Measurements from ENCODE around the gene CYTH2.

The CYTH2 gene

DNA sequence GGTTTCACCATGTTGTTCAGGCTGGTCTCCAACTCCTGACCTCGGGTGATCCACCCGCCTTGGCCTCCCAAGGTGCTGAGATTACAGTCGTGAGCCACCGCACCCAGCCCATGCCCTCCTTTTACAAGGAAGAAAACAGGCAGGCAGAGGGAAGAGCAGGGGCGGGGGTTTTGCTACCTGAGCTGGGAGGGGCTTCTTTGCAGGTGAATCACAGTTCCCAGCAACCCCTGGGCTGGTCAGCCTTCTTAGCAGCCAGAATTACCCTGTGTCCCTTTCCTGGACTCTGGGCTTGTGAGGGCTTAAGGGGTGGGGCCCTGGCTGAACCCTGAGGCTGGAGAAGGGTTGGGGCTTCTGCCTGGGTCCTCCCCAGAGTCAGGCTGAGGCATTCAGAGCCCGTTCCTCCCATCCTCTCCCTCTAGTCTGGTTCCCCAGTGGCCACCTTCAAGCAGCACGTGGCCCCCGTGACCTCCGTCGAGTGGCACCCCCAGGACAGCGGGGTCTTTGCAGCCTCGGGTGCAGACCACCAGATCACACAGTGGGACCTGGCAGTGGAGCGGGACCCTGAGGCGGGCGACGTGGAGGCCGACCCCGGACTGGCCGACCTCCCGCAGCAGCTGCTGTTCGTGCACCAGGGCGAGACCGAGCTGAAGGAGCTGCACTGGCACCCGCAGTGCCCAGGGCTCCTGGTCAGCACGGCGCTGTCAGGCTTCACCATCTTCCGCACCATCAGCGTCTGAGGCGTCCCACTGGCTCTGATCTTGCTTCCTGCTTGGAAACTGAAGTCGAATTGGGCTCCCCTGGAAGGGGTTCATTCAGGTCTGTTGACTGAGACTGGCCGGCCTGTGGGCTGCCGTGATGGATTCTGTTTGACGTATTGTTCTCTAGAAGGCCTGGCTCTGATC lies 16.6 kb upstream of the CYTH2 start:
- no peak for DNase-seq (ENCODE audit: low read depth)

DNA sequence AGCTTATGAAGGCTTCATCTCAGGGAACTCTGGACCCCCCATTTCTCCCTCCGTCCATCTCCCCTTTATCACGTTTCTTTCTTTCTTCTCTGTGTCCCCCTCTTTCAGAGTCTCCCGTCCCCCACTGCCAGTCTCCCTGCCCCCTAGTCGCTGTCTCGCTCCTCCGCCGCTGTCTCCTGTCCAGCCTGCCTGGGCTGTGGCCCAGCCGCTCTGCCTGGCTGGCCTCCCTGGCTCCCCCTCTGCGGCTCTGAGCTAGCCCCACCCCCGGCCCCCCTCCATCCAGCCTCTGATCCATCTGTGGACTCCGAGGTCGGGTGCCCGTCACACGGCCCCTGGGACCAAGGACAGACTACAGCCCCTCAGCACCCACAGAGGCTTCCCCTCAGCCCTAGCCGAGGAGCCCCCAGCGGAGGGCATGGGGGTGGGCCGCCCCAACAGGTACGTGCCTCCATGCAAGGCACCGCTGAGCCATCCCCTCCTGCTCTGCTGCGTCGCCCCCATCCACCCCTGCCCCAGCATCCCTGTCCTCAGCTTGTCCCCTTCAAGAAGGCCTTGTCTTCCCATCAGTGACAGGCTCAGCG lies 14.9 kb upstream of the CYTH2 start:
- DNase-seq (ENCODE audit: low read depth), result no peak

DNA sequence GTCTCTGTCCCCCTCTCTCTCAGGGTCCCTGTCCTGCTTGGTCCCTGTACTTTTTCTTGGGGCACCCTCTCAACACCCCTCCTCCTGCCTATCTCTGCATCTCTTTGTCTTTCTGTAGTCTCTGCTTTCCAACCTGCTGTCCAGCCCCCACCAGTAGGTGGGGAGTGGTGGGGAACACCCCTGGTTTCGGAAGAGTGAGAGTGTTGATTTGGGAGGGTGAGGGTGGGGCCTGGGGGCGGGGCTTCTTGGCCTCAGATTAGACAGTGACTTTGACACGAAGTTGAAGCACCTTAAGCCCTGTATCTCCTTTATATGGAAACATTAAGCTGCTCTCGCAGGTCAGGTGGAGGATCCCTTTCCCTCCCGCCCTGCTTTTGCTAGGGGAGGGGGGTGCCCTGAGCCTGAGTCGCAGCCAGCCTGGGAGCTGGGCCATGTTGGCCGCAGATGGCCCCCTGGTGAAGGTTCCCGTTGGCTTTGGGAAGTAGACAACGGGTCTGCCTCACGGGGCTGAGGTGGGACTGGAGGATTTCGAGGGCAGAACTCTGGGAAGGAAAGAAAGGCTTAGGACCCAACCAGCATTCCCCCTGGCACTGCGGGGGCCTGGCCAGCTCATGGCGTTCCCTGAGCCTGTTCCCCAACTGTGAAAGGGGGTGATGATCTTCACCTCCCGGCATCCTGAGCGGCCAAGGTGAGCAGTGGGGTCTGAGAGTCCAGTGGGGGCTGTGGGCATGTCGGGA lies 13.8 kb upstream of the CYTH2 start, which contains the start of gene KCNJ14:
Gene KCNJ14 (plus strand): TSS at position 404 of the 737 bp plus-strand sequence. CDS start 6,151 bp downstream, outside the sequence.
- DNase-seq (ENCODE audit: low read depth), result no peak

DNA sequence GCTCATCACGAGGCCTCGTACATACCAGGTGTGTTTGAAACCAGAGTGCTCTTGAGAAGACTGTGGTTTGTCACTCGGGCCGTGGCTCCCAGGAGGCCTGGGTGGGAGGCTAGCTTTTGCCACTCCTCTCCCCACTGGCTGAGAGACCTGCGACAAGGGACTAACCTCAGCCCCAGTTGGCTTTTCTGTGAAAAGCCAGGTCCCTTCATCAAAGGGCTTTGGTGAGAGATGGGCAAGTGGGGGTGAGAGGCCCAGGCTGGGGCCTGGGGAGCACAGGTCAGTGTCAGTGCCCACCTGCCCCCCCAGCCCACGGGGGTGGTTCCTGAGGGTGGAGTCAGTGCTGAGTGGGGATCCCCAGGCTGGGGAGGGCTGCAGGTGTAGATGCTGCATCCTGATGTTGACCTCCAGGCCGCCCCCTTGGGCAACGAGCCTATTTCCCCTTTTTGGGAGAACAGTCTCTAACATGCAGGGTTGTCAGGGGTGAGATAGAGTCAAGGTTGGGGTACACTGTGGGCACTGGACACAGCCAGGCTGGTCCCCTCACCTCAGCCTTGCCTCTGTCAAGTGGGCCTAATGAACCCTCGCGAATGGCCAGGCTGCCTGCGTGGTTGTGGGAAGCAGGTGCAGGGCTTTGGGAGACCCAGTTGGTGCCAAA lies 13.1 kb upstream of the CYTH2 start:
- DNase-seq (ENCODE audit: low read depth), result no peak

DNA sequence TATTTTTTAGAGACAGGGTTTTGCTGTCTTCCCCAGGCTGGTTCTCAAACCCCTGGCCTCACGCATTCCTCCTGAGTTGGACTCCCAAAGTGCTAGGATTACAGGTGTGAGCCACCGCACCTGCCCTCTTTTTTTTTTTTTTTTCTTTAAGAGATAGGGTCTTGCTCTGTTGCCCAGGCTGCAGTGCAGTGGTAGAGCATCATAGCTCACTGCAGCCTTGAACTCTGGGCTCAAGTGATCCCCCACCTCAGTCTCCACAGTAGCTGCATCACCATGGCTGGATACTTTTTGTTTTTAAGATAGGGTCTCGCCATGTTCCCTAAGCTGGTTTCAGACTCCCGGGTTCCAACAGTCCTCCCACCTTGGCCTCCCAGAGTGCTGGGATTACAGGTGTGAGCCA lies 12.3 kb upstream of the CYTH2 start:
- DNase-seq (ENCODE audit: low read depth), result no peak

DNA sequence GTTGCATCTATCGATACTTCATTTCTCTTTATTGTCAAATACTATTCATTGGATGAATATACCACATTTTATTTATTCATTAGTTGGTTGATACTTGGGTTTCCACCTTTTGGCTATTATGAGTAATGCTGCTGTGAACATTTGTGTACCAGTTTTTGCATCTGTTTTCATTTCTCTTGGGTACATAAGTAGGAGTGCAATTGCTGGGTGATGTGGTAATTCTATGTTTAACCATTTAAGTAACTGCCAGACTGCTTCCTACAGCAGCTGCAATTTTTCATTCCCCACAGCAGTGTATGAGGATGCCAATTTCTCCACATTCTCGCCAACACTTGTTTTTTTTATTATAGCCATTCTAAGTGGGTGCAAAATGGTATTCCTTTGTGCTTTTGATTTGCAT lies 11.2 kb upstream of the CYTH2 start:
- no peak for DNase-seq (ENCODE audit: low read depth)

DNA sequence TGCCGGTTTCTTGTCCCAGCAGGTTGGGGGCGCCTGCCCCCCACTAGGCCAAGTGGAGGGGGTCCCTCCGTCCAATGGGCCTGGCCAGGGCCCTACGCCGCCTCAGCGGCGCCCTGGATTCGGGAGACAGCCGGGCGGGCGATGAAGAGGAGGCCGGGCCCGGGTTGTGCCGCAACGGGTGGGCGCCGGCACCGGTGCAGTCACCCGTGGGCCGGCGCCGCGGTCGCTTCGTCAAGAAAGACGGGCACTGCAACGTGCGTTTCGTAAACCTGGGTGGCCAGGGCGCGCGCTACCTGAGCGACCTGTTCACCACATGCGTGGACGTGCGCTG lies 7.6 kb upstream of the CYTH2 start:
- DNase-seq (ENCODE audit: low read depth), result no peak

DNA sequence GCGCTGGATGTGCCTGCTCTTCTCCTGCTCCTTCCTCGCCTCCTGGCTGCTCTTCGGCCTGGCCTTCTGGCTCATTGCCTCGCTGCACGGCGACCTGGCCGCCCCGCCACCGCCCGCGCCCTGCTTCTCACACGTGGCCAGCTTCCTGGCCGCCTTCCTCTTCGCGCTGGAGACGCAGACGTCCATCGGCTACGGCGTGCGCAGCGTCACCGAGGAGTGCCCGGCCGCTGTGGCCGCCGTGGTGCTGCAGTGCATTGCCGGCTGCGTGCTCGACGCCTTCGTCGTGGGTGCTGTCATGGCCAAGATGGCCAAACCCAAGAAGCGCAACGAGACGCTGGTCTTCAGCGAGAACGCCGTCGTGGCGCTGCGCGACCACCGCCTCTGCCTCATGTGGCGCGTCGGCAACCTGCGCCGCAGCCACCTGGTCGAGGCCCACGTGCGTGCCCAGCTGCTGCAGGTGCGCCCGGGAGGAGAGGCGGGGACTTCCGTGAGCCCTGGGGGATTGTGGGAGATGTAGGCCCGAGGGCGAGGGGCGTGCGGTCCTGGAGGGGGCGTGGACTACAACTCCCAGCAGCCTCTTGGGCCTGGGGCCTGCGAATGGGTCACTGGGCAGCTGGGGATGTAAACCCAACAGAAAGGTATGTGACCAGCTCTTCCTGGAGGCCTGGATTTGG lies 7.0 kb upstream of the CYTH2 start:
- DNase-seq (ENCODE audit: low read depth), result peak; percentile 24

DNA sequence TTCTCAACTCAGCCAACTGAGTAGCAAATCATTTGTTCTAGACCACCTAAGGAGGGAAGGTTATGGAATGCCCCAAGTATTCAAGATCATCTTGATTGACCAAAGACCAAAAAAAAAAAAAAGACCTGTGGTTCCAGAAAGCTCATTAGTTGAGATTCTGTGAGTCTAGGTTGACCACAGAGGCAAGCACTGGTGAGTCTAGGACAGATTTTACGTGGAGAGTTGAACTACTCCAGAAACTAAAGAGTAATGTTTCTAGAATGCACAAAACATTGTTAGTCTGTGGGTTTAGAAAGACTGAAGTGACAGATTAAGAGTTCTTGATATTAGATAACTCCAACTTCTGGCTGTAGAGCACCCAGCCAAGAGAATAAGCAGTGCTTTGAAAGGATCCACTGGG lies 4.0 kb upstream of the CYTH2 start:
- DNase-seq (ENCODE audit: low read depth), result no peak

DNA sequence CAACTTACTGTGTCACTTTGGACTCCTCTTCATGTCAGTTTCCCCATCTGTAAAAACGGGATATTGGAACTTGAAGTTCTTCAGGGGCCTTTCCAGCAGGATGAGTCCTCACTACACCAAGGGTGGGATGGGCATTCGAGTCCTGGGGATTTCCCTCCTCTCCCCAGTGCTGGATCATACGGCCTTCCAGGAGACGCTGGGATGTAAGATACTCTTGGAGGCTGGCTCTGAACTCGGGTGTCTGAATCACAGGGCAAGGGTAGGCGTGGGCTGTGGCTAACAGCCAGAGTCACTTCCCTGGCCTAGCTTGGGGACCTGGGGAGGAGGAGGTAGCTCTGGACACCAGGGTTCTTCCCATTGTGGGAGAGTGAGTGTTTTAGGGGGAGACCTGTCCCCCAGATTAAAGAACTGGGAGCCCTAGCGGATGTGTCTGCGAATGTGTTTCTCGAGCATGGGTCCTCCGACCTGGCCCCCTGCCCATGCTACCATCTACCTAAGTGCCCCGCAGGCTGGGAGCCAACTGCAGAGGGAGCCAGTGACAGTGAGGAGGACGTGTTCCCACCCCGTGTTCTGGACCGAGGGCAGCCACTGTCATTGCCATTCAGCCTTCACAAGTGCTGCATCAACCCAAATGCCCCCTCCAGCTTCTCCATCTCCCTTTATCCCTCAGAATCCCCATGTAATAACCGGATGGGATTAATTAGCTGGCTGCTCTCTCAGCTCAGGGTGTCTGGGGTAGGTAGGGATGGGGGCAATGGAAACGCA lies 2.4 kb upstream of the CYTH2 start:
- no peak for DNase-seq (ENCODE audit: low read depth)

DNA sequence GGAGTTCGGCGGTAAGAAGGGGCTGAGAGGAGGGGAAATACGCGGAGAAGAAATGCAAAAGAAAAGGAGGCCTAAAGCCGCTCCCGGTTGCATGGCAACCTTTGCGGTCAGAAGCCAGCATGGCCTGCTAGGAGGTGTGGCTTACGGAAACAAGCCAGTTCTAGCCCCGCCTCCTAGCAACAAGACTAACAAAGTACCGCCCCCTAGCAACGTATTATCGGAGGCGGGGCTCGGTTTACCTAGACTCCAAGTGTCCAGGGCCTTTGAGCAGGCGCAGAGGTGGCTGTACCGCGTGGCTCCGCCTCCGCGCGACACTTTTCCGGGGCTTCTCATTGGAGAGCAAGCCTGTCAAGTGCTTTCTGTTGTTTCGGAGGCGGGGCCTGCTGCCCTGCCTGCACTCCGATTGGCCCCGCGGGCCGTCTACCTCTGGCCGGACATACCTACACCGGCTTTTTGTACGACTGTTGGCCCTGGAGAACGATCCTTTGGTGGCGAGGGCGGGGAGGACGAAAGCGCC lies 339 bp upstream of the CYTH2 start:
- DNase-seq (ENCODE audit: low read depth), result peak; percentile 99

DNA sequence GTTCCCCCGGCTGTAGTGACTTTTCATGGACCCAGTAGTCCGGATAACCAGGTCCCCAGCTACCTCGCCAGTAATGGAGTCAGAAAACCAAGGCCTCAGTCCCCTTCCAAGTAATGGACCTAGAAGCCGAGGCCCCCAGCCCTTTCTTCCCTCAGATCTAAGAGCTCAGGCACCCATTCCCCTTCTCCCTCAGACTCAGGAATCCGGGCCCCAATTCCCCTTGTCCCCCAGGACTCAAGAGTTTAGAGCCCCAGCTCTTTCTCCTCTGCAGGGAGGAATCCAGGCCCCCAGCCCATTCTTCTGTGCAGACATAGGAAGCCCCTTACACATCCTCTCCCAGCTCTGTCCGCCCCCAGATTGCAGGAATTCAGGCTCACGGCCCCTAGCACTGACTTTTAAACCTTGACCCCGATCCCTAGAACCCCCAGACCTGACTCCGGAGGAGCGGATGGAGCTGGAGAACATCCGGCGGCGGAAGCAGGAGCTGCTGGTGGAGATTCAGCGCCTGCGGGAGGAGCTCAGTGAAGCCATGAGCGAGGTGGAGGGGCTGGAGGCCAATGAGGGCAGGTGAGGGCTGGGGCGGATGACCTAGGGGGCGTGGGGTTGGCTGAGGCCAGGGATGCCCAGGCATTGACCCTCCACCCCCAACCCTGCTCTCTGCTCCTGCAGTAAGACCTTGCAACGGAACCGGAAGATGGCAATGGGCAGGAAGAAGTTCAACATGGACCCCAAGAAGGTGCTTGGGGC lies 938 bp downstream of the CYTH2 start:
- DNase-seq (ENCODE audit: low read depth), result no peak

DNA sequence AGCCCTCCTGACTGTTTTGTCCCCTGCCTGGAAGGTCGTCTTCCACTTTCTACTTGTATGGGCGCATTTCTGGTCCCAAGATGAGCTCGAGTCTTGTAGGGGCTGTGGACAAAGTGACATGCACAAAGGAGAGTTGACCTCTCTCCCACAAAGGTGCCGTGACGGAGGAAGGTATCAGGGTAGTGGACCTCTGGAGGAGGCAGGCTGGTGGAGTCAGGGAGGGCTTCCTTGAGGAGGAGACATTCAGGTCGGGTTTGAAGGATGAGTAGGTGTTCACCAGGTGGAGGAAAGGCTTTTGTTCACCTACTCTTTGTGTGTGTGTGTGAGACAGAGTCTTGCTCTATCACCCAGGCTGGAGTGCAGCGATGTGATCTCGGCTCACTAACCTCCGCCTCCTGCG lies 1.7 kb downstream of the CYTH2 start:
- no peak for DNase-seq (ENCODE audit: low read depth)

DNA sequence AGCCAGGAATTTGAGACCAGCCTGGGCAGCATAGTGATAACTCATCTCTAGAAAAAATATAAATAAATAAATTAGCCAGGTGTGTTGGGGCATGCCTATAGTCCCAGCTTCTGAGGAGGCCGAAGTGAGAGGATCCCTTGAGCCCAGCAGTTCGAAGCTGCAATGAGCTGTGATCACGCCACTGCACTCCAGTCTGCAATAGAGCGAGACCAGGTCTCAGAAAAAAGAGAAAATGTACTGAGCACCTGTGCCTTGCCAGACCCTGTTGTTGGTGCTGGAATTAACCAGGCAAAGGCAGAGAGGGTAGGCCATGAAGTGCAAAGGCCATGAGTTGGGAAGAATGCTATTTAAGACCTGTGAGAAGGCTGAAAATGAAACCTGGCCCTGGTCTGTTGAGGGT lies 2.7 kb downstream of the CYTH2 start:
- DNase-seq (ENCODE audit: low read depth), result no peak

DNA sequence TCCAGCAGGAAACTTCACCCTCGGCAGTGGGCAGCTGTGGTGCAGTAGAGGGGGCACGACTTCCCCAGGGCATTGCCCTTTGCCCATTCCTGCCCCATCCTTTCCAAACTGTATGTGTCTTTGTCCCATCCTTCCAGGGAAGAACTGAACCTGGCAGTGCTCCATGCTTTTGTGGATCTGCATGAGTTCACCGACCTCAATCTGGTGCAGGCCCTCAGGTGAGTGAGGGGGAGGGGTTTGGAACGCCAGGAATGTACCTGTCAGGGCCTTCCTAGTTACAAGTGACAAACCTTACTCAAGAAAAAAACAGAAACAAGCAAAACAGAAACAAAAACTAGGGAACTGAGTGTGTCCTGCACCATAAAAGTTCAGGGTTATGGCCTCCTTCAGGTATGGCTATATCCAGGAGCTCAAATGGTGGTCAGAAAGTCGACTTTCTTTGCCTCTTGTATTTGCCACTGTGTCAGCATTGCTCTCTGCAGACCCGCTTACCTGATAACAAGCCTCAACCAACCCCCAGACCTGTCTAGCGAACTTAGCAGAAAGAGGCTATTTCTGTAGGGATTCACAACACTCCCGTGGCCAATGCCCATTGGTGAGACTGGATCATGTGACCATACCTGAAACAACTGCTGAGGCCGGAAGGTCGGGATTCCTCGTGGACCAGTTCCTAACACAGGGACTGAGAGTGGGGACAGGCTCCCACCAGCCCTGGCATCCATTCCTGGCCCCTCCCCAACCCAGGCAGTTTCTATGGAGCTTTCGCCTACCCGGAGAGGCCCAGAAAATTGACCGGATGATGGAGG lies 4.2 kb downstream of the CYTH2 start:
- DNase-seq (ENCODE audit: low read depth), result no peak

DNA sequence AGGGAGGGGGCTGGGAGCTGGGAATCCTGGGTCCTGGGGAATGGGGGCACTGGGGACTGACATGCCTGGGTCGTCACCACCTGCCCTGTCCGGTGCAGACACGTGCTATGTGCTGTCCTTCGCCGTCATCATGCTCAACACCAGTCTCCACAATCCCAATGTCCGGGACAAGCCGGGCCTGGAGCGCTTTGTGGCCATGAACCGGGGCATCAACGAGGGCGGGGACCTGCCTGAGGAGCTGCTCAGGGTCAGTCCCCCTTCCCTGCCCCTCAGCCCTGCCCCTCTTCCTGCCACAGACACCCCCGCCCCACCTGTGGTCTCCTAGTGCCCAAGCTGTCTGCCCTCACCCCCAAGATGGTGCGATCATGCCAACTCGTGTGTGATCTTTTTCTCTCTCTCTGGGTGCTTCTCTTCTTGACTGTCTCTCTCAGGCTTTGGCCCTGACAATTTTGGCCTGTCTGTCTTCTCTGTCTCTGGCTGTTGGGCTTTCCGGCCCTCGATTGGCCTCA lies 5.0 kb downstream of the CYTH2 start:
- no peak for DNase-seq (ENCODE audit: low read depth)

DNA sequence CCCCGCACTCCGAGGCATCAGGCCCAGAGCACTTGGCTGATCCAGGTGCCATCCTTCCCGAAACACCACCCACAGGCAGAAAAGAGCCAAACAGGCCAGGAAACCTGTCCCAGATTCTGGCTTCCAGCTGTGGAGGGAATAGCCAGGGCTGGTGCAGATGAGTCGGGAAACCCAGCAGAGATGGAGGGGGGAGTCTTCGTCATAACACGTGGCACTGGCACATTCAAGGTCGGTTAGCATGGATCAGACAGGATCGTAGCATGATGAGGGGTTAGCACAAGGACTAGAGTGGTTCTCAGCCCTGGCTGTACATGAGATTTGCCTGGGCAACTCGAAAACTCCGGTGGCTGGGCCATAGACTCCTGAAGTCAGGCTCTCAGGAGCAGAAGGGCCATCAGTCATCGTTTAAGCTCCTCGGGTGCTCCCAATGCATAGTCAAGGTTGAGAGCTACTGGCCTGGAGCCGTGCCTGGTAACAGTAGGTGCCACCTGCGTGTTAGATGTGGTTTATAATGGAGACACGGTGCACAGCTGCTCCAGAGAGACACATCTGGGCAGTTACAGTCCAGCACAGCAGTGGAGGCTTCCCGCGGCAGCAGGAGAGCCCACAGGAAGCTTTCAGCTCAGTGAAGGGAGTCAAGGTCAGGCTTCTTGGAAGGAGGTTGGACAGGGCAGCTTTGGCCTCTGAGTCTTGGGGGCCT lies 6.3 kb downstream of the CYTH2 start:
- DNase-seq (ENCODE audit: low read depth), result no peak

DNA sequence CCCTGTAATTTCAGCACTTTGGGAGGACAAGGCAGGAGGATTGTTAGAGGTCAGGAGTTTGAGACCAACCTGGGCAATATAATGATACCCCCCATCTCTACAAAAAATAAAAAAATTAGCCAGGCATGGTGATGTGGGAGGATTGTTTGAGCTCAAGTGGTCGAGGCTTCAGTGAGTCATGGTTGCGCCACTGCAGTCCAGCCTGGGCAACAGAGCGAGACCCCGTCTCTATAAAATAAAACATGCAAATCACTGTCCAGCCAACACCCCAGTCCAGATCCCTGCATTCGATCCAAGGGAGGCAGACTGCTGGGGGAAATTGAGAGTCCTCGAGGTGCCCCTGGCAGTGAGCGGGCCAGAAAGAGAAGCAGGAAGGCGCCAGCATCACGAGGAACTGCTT lies 7.0 kb downstream of the CYTH2 start:
- DNase-seq (ENCODE audit: low read depth), result no peak

Data from activated T-cell treated with anti-CD3 and anti-CD28 coated beads for 48 hours (primary cell).